MM.1S (cell line): ENCODE results near the gene RARB.

ENCODE experiments used
- DNase-seq: peaks from one replicate; pipeline ENCODE4 v3.0.0-alpha.2; 2015
- H2AFZ ChIP-seq: fragments of 300-600 bp; sonication (generic); 2 replicates; pipeline ENCODE4 v1.6.0; 2016; ENCODE audit warnings: antibody characterized with exemption, low read length
- H3F3A ChIP-seq: fragments of 300-600 bp; sonication (generic); 2 replicates; pipeline ENCODE4 v1.6.1; 2016; ENCODE audit warnings: mild to moderate bottlenecking, antibody characterized with exemption, low read length, moderate library complexity, mixed read lengths; ENCODE audit not compliant: insufficient read depth
- H3K27ac ChIP-seq: fragments of 300-600 bp; sonication (generic); 2 replicates; pipeline ENCODE4 v1.5.1; 2016; ENCODE audit warnings: mild to moderate bottlenecking, low read length
- H3K27me3 ChIP-seq: fragments of 300-600 bp; sonication (generic); replicated peaks from 2 replicates; pipeline ENCODE4 v1.6.0; 2016; ENCODE audit warnings: low read length; ENCODE audit not compliant: insufficient read depth
- H3K36me3 ChIP-seq: fragments of 300-600 bp; sonication (generic); replicated peaks from 2 replicates; pipeline ENCODE4 v1.6.1; 2016; ENCODE audit warnings: mild to moderate bottlenecking, low read length, mixed read lengths; ENCODE audit not compliant: insufficient read depth
- H3K4me1 ChIP-seq: fragments of 300-600 bp; sonication (generic); 2 replicates; pipeline ENCODE4 v1.6.1; 2016; ENCODE audit warnings: low read length, mixed read lengths
- H3K4me2 ChIP-seq: fragments of 300-600 bp; sonication (generic); 2 replicates; pipeline ENCODE4 v1.6.0; 2016; ENCODE audit warnings: low read depth, low read length
- H3K4me3 ChIP-seq: fragments of 300-600 bp; sonication (generic); 2 replicates; pipeline ENCODE4 v1.5.1; 2016; ENCODE audit warnings: low read length, mixed read lengths
- H3K79me2 ChIP-seq: fragments of 300-600 bp; sonication (generic); 2 replicates; pipeline ENCODE4 v1.6.1; 2016; ENCODE audit warnings: mixed run types, low read length, mixed read lengths
- H3K9ac ChIP-seq: fragments of 300-600 bp; sonication (generic); 2 replicates; pipeline ENCODE4 v1.6.1; 2016; ENCODE audit warnings: low read length, mixed read lengths
- H3K9me2 ChIP-seq: fragments of 300-600 bp; sonication (generic); replicated peaks from 2 replicates; pipeline ENCODE4 v1.6.1; 2016; ENCODE audit warnings: mild to moderate bottlenecking, low read length, mixed read lengths; ENCODE audit not compliant: insufficient read depth
- H3K9me3 ChIP-seq: fragments of 300-600 bp; sonication (generic); replicated peaks from 2 replicates; pipeline ENCODE4 v1.6.1; 2016; ENCODE audit warnings: mild to moderate bottlenecking, low read length, mixed read lengths; ENCODE audit not compliant: insufficient read depth
- H4K20me1 ChIP-seq: fragments of 300-600 bp; sonication (generic); 2 replicates; pipeline ENCODE4 v1.6.1; 2016; ENCODE audit warnings: mild to moderate bottlenecking, low read length, moderate library complexity, mixed read lengths; ENCODE audit not compliant: insufficient read depth
- CTCF ChIP-seq: fragments of 300-600 bp; sonication (generic); IDR thresholded peaks from 2 replicates; pipeline ENCODE4 v1.5.1; 2016; ENCODE audit warnings: antibody characterized with exemption, low read length, mixed read lengths
- EZH2 ChIP-seq: fragments of 300-600 bp; sonication (generic); optimal IDR thresholded peaks from 2 replicates; pipeline ENCODE3; 2017; ENCODE audit warnings: low read depth, mild to moderate bottlenecking, antibody characterized with exemption, low read length, mixed read lengths
- EZH2phosphoT487 ChIP-seq: fragments of 300-600 bp; sonication (generic); IDR thresholded peaks from 2 replicates; pipeline ENCODE4 v1.6.1; 2018; ENCODE audit warnings: antibody characterized with exemption, low read length

RARB gene

GRCh38 chr3:25420885-25421284 lies 7.2 kb upstream of the RARB start:
- TF ChIP-seq CTCF (no peak), EZH2 (no peak), EZH2phosphoT487 (no peak)
- H3K4me3 ChIP-seq = no peak overlapping the region
- no peak overlapping the region for H3K27ac ChIP-seq

GRCh38 chr3:25421747-25422146 lies 6.3 kb upstream of the RARB start:
- no peaks in the 10 kb centered on the region for H3K9me3 ChIP-seq
- H3K4me3 ChIP-seq = no peak overlapping the region
- H3F3A ChIP-seq = no peaks in the 10 kb centered on the region
- no peaks in the 10 kb centered on the region for H3K9me2 ChIP-seq
- no peak overlapping the region for H2AFZ ChIP-seq
- no peaks in the 10 kb centered on the region for H3K36me3 ChIP-seq
- H4K20me1 ChIP-seq = no peaks in the 10 kb centered on the region
- no peak overlapping the region for H3K9ac ChIP-seq
- H3K79me2 ChIP-seq = no peaks in the 10 kb centered on the region
- no peak for DNase-seq
- no peak overlapping the region for H3K27ac ChIP-seq
- no peaks in the 10 kb centered on the region for H3K4me1 ChIP-seq
- H3K27me3 ChIP-seq = no peaks in the 10 kb centered on the region
- no peak for TF ChIP-seq CTCF
- no peak for TF ChIP-seq EZH2
- no peak for TF ChIP-seq EZH2phosphoT487
- no peak overlapping the region for H3K4me2 ChIP-seq

More at GRCh38 chr3:25420885-25421284, 7.2 kb upstream of the RARB start:
- Histone ChIP-seq H3F3A (no peaks in the 10 kb centered on the region), H3K79me2 (no peaks in the 10 kb centered on the region), H3K36me3 (no peaks in the 10 kb centered on the region), H3K4me2 (no peak overlapping the region), H4K20me1 (no peaks in the 10 kb centered on the region), H3K4me1 (no peaks in the 10 kb centered on the region), H3K9ac (no peak overlapping the region), H3K9me2 (no peaks in the 10 kb centered on the region), H3K27me3 (no peaks in the 10 kb centered on the region), H2AFZ (no peak overlapping the region), H3K9me3 (no peaks in the 10 kb centered on the region)
- DNase-seq = no peak

GRCh38 chr3:25423780-25424588 lies 4.1 kb upstream of the RARB start:
- H3K79me2 ChIP-seq = no peaks in the 10 kb centered on the region
- H3K9me3 ChIP-seq = no peaks in the 10 kb centered on the region
- no peak overlapping the region for H3K4me2 ChIP-seq
- no peaks in the 10 kb centered on the region for H3F3A ChIP-seq
- H2AFZ ChIP-seq = no peak overlapping the region
- H3K27ac ChIP-seq = no peak overlapping the region
- peak; percentile 44 for DNase-seq
- H3K4me3 ChIP-seq = no peak overlapping the region
- H3K9ac ChIP-seq = no peak overlapping the region
- H3K27me3 ChIP-seq = no peaks in the 10 kb centered on the region
- no peaks in the 10 kb centered on the region for H3K9me2 ChIP-seq
- H4K20me1 ChIP-seq = no peaks in the 10 kb centered on the region
- H3K4me1 ChIP-seq = no peaks in the 10 kb centered on the region
- TF ChIP-seq EZH2 (no peak), EZH2phosphoT487 (no peak), CTCF (no peak)
- H3K36me3 ChIP-seq = no peaks in the 10 kb centered on the region
